IMR-90 (cell line): ENCODE results near the gene CXXC1. TPM values are rescaled to one million over a fixed set of nuclear protein-coding genes. Genes with fewer than 3 reads are reported as not detected.

Experiments used
- microRNA-seq, 2 experiments: library from miRNA; stranded (forward) in 1 of 2; unstranded in 1 of 2; fragments of 10-50 nt in 1 of 2; fragments of <30 nt in 1 of 2; gene quantifications in 1 of 2; microRNA quantifications in 1 of 2; one replicate each; pipeline versions ENCODE3 to v1.1.0; 2013 to 2020; ENCODE audit not compliant: insufficient read depth in 1 of 2, insufficient read length in 1 of 2, unreplicated experiment in 1 of 2
- polyA plus RNA-seq, 3 experiments: library from polyadenylated mRNA; depleted of rRNA; stranded (reverse); fragments of >200 nt; gene quantifications; 2 replicates each; pipeline ENCODE4 v1.2.3, GENCODE V29; 2012; ENCODE audit warnings: low replicate concordance in 1 of 3
- small RNA-seq, 5 experiments: library from RNA; depleted of rRNA; stranded (forward); fragments of <200 nt; gene quantifications; one replicate each; pipeline ENCODE3, GENCODE V24; 2012
- total RNA-seq: library from RNA; depleted of rRNA; stranded (reverse); fragments of >200 nt; gene quantifications from 2 replicates; pipeline ENCODE4 v1.2.3, GENCODE V29; 2012; rRNA removed

The CXXC1 gene
- total and polyA plus RNA-seq, 2 of the 4 experiments (the other 2 are of a cell fraction), result 24.0 to 66.2 TPM

Small RNAs within 50 kb of the gene (microRNA-seq; reads per million reads assigned to microRNA genes)
- not detected for gene RNA5SP458 (ENCODE audit: insufficient read depth, insufficient read length)

Small RNAs within 50 kb of the gene (small RNA-seq; reads per million reads assigned to genes)
- 0 reads per million in 5 experiments for gene RNA5SP458

Other genes starting within 250 kb of the CXXC1 start
- 0.54 and 0.56 TPM in 2 replicates for gene MYO5B, start 92.5 kb downstream of the CXXC1 start, total RNA-seq
- gene MYO5B, start 92.5 kb downstream of the CXXC1 start, polyA plus RNA-seq (2012; rRNA removed), result 0.23 and 0.24 TPM in 2 replicates
- gene CFAP53, start 21.2 kb downstream of the CXXC1 start, total RNA-seq, result under 0.01 TPM in 2 replicates
- 0.12 and 0.22 TPM in 2 replicates for gene CFAP53, start 21.2 kb downstream of the CXXC1 start, polyA plus RNA-seq (2012; rRNA removed)
- 31.7 TPM in 2 replicates for gene MBD1, start 6.2 kb downstream of the CXXC1 start, total RNA-seq
- gene MBD1, start 6.2 kb downstream of the CXXC1 start, polyA plus RNA-seq (2012; rRNA removed), result 56.5 and 61.3 TPM in 2 replicates
- 5.9 and 13.9 TPM in 2 replicates for gene SKA1, start 87.4 kb upstream of the CXXC1 start, total RNA-seq
- gene SKA1, start 87.4 kb upstream of the CXXC1 start, polyA plus RNA-seq (2012; rRNA removed), result 4.8 and 5.8 TPM in 2 replicates